Fibroblast of gingiva (primary cell): ENCODE results near the gene OR51I2.

Source experiments
- DNase-seq: peaks from one replicate; pipeline ENCODE4 v3.0.0-alpha.2; 2011; ENCODE audit warnings: low read depth

OR51I2 gene

DNA sequence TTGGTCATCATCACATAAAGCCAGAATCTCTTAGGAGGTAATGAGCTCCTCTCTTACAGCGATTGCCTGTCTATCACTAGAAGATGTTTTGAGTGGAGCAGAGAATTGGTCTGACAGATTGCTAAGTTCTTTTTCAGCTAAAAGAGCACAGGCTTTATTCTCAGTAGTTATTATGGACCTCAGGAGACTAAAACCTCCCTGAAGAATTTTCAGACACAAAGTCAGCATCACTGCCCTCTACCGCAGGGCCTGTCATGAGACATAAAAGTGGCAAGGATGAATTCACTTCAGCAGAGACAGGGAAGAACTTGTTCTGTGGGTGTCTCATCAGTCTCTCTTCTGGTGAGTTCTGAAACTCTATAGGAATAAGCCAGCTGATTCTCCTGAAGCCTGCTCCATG is at the start of gene OR51I2:
Gene OR51I2 (plus strand): TSS at position 301 of the 400 bp plus-strand sequence. CDS start 4,166 bp downstream, outside the sequence.
- DNase-seq, result no peak

DNA sequence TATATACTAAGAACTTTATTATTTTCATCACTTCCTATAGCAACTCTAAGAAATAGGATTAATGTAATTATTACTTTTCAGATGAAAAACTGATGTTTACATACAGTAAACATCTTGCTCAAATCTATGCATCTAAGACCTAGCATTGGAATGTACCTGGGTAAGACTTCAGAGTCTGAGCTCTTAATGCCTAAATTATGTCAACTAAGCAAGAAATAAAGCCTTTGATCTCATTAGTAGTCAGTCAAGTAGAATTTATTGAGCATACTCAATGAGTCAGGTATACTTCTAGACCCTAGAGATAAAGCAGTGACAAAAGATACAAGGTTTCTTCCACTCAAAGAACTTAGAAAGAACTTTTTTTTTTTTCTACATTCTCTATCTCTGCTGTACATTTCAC is 44.0 kb upstream of the OR51I2 start:
- DNase-seq, result no peak

- no peak for DNase-seq
Measured at GRCh38 chr11:5420993-5421392, 28.1 kb upstream of the OR51I2 start.

GRCh38 chr11:5421811-5422210 is 27.3 kb upstream of the OR51I2 start, which contains the start of gene OR51Q1:
Gene OR51Q1, plus strand, starts transcription at chr11:5422111. Its CDS starts 90 bp downstream, at chr11:5422201.
- DNase-seq, result no peak

GRCh38 chr11:5423131-5423530 is 26.0 kb upstream of the OR51I2 start:
- no peak for DNase-seq

DNA sequence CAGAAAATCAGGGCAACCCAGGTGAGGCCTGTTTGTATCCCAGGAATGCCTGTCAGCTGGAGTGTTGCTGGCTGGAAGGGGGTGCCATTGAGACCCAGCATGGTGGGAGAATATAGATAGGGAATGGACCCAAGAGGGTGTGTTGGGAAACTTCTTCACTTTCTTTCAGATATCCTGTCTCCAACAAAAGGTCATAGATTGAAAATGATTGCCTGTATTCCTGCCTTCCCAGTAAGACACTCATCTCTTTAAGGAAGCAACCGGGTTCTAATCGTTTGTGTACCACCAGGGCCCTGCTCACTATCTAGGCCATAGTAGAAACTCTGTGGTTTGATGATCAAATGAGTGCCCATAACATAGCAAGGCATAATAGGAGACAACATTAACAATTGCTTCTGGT is 7.7 kb upstream of the OR51I2 start, which contains the start of gene OR51I1:
Gene OR51I1 (minus strand): TSS at position 101 of the 400 bp plus-strand sequence. CDS start 0 bp downstream, at position 101.
- DNase-seq, result no peak

DNA sequence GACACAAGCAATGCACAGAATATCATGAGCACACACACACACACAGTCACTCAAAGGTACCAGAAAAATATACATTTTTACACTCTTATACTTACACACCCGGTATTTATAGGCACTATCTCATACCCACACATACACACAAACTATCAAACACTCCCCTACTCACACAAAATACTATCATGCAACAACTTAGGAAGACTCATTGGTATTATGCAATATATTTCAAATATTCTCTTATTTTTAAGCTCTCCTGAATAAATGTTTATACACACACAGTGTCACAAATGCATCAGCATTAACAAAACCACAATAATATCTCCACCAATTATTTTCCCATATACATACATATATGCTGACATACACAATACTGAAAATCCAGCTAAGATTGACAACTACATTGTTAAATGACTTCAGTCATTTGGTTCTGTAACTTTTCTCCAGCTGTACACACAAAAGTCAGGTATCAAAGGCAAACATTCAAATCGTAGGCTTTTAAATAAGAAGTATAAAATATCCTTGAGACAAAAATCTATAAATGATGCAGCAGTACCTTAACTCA is 5.2 kb upstream of the OR51I2 start:
- no peak for DNase-seq

DNA sequence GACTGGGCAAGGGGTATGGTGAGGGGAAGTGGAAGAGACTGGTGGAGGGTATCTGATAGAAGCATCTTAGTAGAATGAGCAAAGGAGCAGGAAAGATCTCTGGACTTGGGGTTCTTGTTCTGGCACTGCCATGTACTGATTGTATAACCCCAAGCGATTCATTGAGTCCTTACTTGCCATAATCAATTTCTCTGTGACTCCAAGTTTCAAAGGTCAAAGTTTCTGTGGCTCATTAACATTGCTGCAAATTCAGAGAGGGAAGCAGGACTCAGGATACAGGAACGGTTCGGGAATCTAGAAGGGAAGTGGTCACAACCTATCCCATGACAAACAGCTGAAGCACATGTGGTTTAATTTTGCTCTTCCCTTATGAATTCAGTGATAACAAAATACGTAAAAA is 309 bp downstream of the OR51I2 start:
- no peak for DNase-seq

DNA sequence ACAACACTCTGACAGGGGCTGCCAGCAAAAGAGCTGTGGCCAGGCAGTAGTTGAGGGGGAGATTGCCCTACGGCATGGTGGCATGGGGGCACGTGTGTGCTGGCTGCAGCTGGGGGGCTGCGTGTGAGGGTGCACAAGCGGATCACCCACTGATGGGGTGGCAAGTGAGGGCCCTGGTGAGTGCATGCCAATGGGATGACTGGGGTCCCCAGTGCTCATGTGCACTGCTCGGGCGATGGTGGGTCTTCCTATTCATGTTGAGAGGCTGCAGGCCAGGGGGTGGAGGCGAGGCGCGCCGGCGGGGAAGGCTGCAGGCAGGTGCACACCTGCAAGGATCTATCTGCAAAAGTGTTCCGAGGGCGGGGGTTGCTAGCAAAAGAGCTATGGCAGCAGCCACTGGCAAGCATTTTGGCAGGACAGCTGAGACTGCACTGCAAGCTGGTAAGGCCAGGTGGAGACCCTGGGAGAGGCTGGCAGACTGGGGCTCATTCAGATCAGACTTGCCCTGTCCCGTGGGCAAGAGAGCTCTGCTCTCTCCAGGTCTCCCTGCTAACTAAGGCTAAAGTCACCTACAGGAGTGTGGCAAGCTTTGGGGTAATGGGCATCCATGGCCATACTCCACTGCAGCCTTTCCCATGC is 12.0 kb downstream of the OR51I2 start:
- DNase-seq, result no peak

- DNase-seq, result no peak
Measured at GRCh38 chr11:5467527-5467926, 18.4 kb downstream of the OR51I2 start.

- no peak for DNase-seq
Measured at GRCh38 chr11:5473921-5474320, 24.8 kb downstream of the OR51I2 start.

- peak; percentile 29 for DNase-seq
Measured at GRCh38 chr11:5476186-5476819, 27.2 kb downstream of the OR51I2 start.

GRCh38 chr11:5486003-5486402 is 36.9 kb downstream of the OR51I2 start:
- DNase-seq, result no peak

GRCh38 chr11:5486421-5486820 is 37.3 kb downstream of the OR51I2 start:
- DNase-seq, result no peak

DNA sequence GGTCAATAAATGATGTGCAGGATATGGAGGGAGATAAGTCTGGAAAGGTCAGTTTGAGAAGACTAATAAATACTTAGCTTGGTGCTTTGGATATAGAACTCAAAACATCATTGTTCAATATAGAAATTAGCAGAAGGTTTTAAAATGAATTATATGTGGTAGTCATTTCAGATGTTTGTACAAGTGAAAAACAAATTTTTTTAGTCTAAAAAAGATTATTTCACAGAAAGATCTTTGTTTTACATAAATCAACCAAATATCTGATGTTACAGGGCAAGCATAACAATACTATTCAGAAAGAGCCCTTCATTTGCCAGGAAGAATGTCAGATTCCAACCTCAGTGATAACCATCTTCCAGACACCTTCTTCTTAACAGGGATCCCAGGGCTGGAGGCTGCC is 39.3 kb downstream of the OR51I2 start, which contains the start of gene OR52D1:
Gene OR52D1 (plus strand): TSS at position 301 of the 400 bp plus-strand sequence. CDS start 22 bp downstream, at position 323.
- no peak for DNase-seq

- DNase-seq, result no peak
Measured at GRCh38 chr11:5488798-5489399, 39.8 kb downstream of the OR51I2 start.

DNA sequence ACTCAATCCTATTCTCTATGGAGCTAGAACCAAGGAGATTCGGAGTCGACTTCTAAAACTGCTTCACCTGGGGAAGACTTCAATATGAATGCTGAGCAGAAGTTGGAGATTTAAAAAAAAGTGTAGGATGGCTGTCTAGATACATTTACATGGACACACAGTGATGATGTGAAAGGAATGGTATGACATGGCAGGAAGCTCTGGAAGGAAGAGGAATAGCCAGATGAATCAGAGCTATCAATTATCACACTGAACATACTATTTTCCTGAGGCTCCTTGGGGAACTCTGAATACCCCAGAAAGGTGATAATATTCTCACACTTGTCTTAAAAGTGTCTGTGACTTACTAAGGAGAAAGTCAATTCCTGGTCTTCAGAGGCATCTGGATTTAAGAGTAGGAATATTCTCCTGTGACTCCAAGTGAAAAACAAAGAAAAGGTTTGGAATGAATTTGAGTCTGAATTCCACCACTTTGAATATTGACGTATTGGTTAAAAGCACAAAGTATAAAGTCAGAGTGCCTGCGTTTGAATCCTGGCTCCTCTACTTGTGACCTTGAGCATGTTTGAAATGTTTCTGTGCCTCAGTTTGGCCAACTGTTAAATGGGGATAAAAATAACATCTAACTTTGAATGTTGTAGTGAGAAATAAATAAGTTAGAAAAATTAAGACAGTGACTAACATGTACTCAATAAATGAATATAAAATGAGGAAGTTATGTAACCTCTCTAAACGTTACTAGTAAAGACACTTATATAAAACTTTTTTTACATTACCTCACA is 40.6 kb downstream of the OR51I2 start:
- DNase-seq, result no peak

- DNase-seq, result no peak
Measured at GRCh38 chr11:5499671-5500070, 50.5 kb downstream of the OR51I2 start.

GRCh38 chr11:5500393-5500801 is 51.3 kb downstream of the OR51I2 start:
- DNase-seq, result no peak

- no peak for DNase-seq
Measured at GRCh38 chr11:5504403-5504921, 55.3 kb downstream of the OR51I2 start.

- DNase-seq, result no peak
Measured at GRCh38 chr11:5505363-5506048, 56.4 kb downstream of the OR51I2 start.
